Measurements from ENCODE around the gene HECTD3.

HECTD3 gene

GRCh38 chr1:45007311-45007710 lies 3.8 kb downstream of the HECTD3 start:
- Histone ChIP-seq H2AK5ac (ENCODE audit: low read length) (no peak overlapping the region), H2BK5ac (ENCODE audit: low read depth, low read length, poor library complexity) (no peak overlapping the region), H3K79me1 (ENCODE audit: low read length) (peaks cover 7% of the 10 kb centered on the region), H3K9me3 (ENCODE audit: insufficient read depth, low read depth, low read length) (no peaks in the 10 kb centered on the region), H4K12ac (ENCODE audit: low read depth, low read length) (no peak overlapping the region), H3K9ac (ENCODE audit: low read length) (no peak overlapping the region), H3K27me3 (ENCODE audit: insufficient read depth, low read length) (no peaks in the 10 kb centered on the region), H3K4me3 (ENCODE audit: low read depth, low read length) (no peak overlapping the region), H3K79me2 (ENCODE audit: control insufficient read depth, insufficient read depth, low read length, poor library complexity) (peaks cover 6% of the 10 kb centered on the region), H3K4me2 (ENCODE audit: low read length) (no peak overlapping the region), H2BK12ac (ENCODE audit: low read length) (no peak overlapping the region), H3K4me1 (ENCODE audit: control insufficient read depth in 1 of 2, insufficient read depth in 2 of 2, low read length in 2 of 2) (peaks cover 8% of the 10 kb centered on the region in 2 experiments), H3K14ac (ENCODE audit: low read length) (no peak overlapping the region), H3K23ac (ENCODE audit: low read length) (no peak overlapping the region), H4K91ac (ENCODE audit: low read depth, low read length) (no peak overlapping the region), H2AFZ (ENCODE audit: insufficient read depth, low read length, poor library complexity) (no peak overlapping the region), H3K36me3 (ENCODE audit: control insufficient read depth in 1 of 2, insufficient read depth in 2 of 2, low read length in 2 of 2) (peaks cover 66 to 71% of the 10 kb centered on the region in 2 experiments), H3K27ac (ENCODE audit: low read depth, low read length) (no peak overlapping the region), H3K4ac (ENCODE audit: low read depth, low read length) (no peak overlapping the region), H4K8ac (ENCODE audit: low read depth, low read length) (no peak overlapping the region), H3K18ac (ENCODE audit: low read length) (no peak overlapping the region), H2BK120ac (ENCODE audit: insufficient read depth, low read length, poor library complexity) (no peak overlapping the region)
- no peak for DNase-seq
- WGBS (ENCODE audit: extremely low coverage, insufficient coverage, insufficient read length): no CpG with 5 or more reads among the region's 11 CpGs

- H2BK120ac ChIP-seq (ENCODE audit: insufficient read depth, low read length, poor library complexity): no peak overlapping the region
- H3K9ac ChIP-seq (ENCODE audit: low read length): no peak overlapping the region
- no peak overlapping the region for H2AFZ ChIP-seq (ENCODE audit: insufficient read depth, low read length, poor library complexity)
- H3K79me1 ChIP-seq (ENCODE audit: low read length): peaks cover 3% of the 10 kb centered on the region
- no peak overlapping the region for H3K4ac ChIP-seq (ENCODE audit: low read depth, low read length)
- no peak overlapping the region for H3K23ac ChIP-seq (ENCODE audit: low read length)
- H3K9me3 ChIP-seq (ENCODE audit: insufficient read depth, low read depth, low read length): no peaks in the 10 kb centered on the region
- no peak overlapping the region for H3K18ac ChIP-seq (ENCODE audit: low read length)
- H3K79me2 ChIP-seq (ENCODE audit: control insufficient read depth, insufficient read depth, low read length, poor library complexity): peaks cover 3% of the 10 kb centered on the region
- no peak for DNase-seq
- H3K4me3 ChIP-seq (ENCODE audit: low read depth, low read length): no peak overlapping the region
- H3K27me3 ChIP-seq (ENCODE audit: insufficient read depth, low read length): no peaks in the 10 kb centered on the region
- peaks cover 69 to 78% of the 10 kb centered on the region in 2 experiments for H3K36me3 ChIP-seq (ENCODE audit: control insufficient read depth in 1 of 2, insufficient read depth in 2 of 2, low read length in 2 of 2)
- H3K27ac ChIP-seq (ENCODE audit: low read depth, low read length): no peak overlapping the region
- peaks cover 6% of the 10 kb centered on the region in 2 experiments for H3K4me1 ChIP-seq (ENCODE audit: control insufficient read depth in 1 of 2, insufficient read depth in 2 of 2, low read length in 2 of 2)
- H3K14ac ChIP-seq (ENCODE audit: low read length): no peak overlapping the region
- no peak overlapping the region for H4K12ac ChIP-seq (ENCODE audit: low read depth, low read length)
- H2BK12ac ChIP-seq (ENCODE audit: low read length): no peak overlapping the region
- no peak overlapping the region for H3K4me2 ChIP-seq (ENCODE audit: low read length)
- H2BK5ac ChIP-seq (ENCODE audit: low read depth, low read length, poor library complexity): no peak overlapping the region
- WGBS (ENCODE audit: extremely low coverage, insufficient coverage, insufficient read length): no CpG with 5 or more reads among the region's 6 CpGs
- no peak overlapping the region for H2AK5ac ChIP-seq (ENCODE audit: low read length)
- no peak overlapping the region for H4K8ac ChIP-seq (ENCODE audit: low read depth, low read length)
- no peak overlapping the region for H4K91ac ChIP-seq (ENCODE audit: low read depth, low read length)
These were observed 5.4 kb downstream of the HECTD3 start for GRCh38 chr1:45005761-45006160.

- Histone ChIP-seq H2BK12ac (ENCODE audit: low read length) (no peak overlapping the region), H3K9me3 (ENCODE audit: insufficient read depth, low read depth, low read length) (no peaks in the 10 kb centered on the region), H3K4me3 (ENCODE audit: low read depth, low read length) (no peak overlapping the region), H3K18ac (ENCODE audit: low read length) (no peak overlapping the region), H3K9ac (ENCODE audit: low read length) (no peak overlapping the region), H3K14ac (ENCODE audit: low read length) (no peak overlapping the region), H3K27me3 (ENCODE audit: insufficient read depth, low read length) (no peaks in the 10 kb centered on the region), H3K4ac (ENCODE audit: low read depth, low read length) (no peak overlapping the region), H2BK120ac (ENCODE audit: insufficient read depth, low read length, poor library complexity) (no peak overlapping the region), H3K4me2 (ENCODE audit: low read length) (no peak overlapping the region), H3K79me2 (ENCODE audit: control insufficient read depth, insufficient read depth, low read length, poor library complexity) (no peaks in the 10 kb centered on the region), H2BK5ac (ENCODE audit: low read depth, low read length, poor library complexity) (no peak overlapping the region), H4K12ac (ENCODE audit: low read depth, low read length) (no peak overlapping the region), H2AK5ac (ENCODE audit: low read length) (no peak overlapping the region), H3K27ac (ENCODE audit: low read depth, low read length) (no peak overlapping the region), H4K8ac (ENCODE audit: low read depth, low read length) (no peak overlapping the region), H4K91ac (ENCODE audit: low read depth, low read length) (no peak overlapping the region), H3K36me3 (ENCODE audit: control insufficient read depth in 1 of 2, insufficient read depth in 2 of 2, low read length in 2 of 2) (peaks cover 65 to 75% of the 10 kb centered on the region in 2 experiments), H3K4me1 (ENCODE audit: control insufficient read depth in 1 of 2, insufficient read depth in 2 of 2, low read length in 2 of 2) (no peaks in the 10 kb centered on the region), H2AFZ (ENCODE audit: insufficient read depth, low read length, poor library complexity) (no peak overlapping the region), H3K79me1 (ENCODE audit: low read length) (no peaks in the 10 kb centered on the region), H3K23ac (ENCODE audit: low read length) (no peak overlapping the region)
- DNase-seq: no peak
- WGBS (ENCODE audit: extremely low coverage, insufficient coverage, insufficient read length): no CpG with 5 or more reads among the region's 7 CpGs
These were observed 6.7 kb downstream of the HECTD3 start for GRCh38 chr1:45004281-45004920.

GRCh38 chr1:45003741-45004140 lies 7.4 kb downstream of the HECTD3 start:
- Histone ChIP-seq H4K91ac (ENCODE audit: low read depth, low read length) (no peak overlapping the region), H3K4me2 (ENCODE audit: low read length) (no peak overlapping the region), H3K9me3 (ENCODE audit: insufficient read depth, low read depth, low read length) (no peaks in the 10 kb centered on the region), H2BK5ac (ENCODE audit: low read depth, low read length, poor library complexity) (no peak overlapping the region), H4K12ac (ENCODE audit: low read depth, low read length) (no peak overlapping the region), H3K18ac (ENCODE audit: low read length) (no peak overlapping the region), H2BK120ac (ENCODE audit: insufficient read depth, low read length, poor library complexity) (no peak overlapping the region), H3K79me1 (ENCODE audit: low read length) (no peaks in the 10 kb centered on the region), H3K4ac (ENCODE audit: low read depth, low read length) (no peak overlapping the region), H3K36me3 (ENCODE audit: control insufficient read depth in 1 of 2, insufficient read depth in 2 of 2, low read length in 2 of 2) (peaks cover 59 to 69% of the 10 kb centered on the region in 2 experiments), H3K14ac (ENCODE audit: low read length) (no peak overlapping the region), H2AFZ (ENCODE audit: insufficient read depth, low read length, poor library complexity) (no peak overlapping the region), H2BK12ac (ENCODE audit: low read length) (no peak overlapping the region), H3K4me3 (ENCODE audit: low read depth, low read length) (no peak overlapping the region), H3K27ac (ENCODE audit: low read depth, low read length) (no peak overlapping the region), H3K9ac (ENCODE audit: low read length) (no peak overlapping the region), H2AK5ac (ENCODE audit: low read length) (no peak overlapping the region), H3K27me3 (ENCODE audit: insufficient read depth, low read length) (no peaks in the 10 kb centered on the region), H4K8ac (ENCODE audit: low read depth, low read length) (no peak overlapping the region), H3K79me2 (ENCODE audit: control insufficient read depth, insufficient read depth, low read length, poor library complexity) (no peaks in the 10 kb centered on the region), H3K23ac (ENCODE audit: low read length) (no peak overlapping the region), H3K4me1 (ENCODE audit: control insufficient read depth in 1 of 2, insufficient read depth in 2 of 2, low read length in 2 of 2) (no peaks in the 10 kb centered on the region)
- WGBS (ENCODE audit: extremely low coverage, insufficient coverage, insufficient read length): no CpG with 5 or more reads among the region's 14 CpGs
- no peak for DNase-seq
